GOT3 (cell line): Measurements from ENCODE around the gene VMO1.

Experiments
- DNase-seq: peaks from one replicate; lab custom pipeline; 2025; ENCODE audit warnings: mixed read lengths; lab: John Stamatoyannopoulos, UW

Gene VMO1

DNA sequence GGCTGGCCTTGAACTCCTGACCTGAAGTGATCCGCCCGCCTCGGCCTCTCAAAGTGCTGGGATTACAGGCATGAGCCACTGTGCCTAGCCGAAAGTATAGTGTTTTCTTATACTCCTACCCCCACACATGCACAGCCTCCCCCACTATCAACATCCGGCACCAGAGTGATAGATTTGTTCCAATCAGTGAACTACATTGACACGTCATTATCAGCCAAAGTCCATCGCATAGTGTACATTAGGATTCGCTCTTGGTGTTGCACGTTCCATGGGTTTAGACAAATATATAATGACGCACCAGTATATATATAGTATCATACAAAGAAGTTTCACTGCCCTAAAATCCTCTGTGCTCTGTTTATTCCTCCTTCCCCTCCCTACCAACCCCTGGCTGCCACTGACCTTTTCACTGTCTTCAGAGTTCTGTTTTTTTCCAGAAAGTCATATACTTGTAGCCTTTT lies 26.4 kb downstream of the VMO1 start:
- DNase-seq: no peak

DNA sequence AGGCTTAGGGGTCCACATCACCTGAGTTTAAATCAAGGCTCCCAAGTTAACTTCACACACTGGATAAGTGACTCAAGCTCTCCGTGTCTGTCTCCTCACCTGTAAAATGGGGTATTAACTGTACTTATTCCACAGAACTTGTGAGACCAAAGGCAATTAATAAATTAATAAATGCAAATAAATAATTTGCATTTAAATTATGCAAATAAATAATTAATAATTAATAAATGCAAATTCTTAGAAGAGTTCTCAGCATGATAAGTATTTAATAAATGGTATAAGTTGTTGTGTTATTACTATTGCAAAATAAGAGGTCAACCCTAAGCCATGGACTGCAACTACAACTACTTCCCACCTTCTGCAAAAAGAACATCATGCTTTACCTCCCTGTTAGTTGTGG lies 32.8 kb downstream of the VMO1 start:
- DNase-seq: no peak

DNA sequence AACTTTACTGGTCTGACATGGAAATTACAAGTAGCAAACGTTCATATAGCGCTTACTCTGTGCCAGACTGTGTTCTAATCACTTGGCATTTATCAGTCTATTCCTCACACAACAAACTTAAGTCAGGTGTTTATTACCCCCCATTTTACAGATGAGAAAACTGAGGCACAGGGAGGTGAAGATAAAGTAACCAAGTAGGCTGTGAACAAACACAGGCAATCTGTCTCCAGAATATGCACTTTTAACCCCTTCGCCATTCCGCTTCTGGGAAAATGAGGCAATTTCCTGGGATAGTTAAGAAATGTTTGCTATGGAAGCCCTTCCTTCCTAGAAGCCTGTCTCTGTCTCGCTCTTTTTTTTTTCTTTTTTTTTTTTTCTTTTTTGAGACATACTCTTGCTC lies 34.2 kb downstream of the VMO1 start:
- no peak for DNase-seq

DNA sequence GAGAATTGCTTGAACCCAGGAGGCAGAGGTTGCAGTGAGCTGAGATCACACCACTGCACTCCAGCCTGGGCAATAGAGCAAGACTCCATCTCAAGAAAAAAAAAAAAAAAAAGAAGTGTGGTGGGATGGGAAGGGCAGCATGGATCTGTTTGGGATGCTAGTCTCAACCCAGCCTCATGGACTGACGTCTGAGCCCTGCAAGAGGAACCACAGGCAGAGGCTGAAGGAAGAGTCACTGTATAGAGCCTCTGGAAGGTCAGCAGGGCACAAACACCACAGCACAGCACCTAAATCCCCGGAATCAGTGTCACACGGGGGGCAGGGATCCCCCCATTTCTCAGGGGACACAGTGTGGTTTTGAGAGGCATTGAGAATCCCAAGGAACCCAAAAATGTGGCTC lies 35.6 kb downstream of the VMO1 start:
- no peak for DNase-seq

DNA sequence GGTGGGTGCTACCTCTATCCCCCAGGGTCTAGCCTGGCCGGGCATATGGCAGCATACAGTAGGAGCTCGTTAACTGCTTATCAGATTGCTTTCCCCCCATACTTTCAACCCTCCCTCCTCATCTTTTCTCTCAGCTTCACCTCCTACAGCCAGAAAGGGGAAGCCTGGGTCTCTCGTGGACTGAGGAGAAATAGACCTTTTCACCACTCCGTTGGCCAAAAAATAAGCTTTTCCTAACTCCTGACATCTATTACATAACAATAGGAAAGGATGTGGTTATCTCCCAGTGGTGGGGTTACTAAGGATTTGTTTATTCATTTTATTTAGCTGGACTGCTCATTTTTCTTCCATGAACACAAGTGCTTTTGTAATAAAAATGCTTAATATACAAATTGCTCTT lies 37.5 kb downstream of the VMO1 start:
- no peak for DNase-seq

DNA sequence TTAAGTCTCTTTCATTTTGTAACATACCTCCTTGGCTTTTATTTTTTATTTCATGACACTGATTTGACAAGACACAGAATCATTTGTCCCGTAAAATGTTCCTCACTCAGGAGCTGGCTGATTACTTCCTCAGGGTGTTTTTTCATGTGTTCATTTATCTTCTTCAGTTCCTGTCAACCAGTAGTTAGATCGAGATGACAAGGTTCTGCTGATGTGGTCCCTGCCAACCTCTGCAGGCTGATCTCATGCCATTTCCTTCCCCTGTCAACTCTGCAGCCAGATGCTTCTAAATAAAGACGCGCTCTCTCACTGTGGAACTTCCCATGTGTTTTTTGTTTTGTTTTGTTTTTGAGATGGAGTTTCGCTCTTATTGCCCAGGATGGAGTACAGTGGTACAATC lies 38.3 kb downstream of the VMO1 start:
- DNase-seq: no peak

GRCh38 chr17:4744999-4745969 lies 40.9 kb downstream of the VMO1 start:
- no peak for DNase-seq

DNA sequence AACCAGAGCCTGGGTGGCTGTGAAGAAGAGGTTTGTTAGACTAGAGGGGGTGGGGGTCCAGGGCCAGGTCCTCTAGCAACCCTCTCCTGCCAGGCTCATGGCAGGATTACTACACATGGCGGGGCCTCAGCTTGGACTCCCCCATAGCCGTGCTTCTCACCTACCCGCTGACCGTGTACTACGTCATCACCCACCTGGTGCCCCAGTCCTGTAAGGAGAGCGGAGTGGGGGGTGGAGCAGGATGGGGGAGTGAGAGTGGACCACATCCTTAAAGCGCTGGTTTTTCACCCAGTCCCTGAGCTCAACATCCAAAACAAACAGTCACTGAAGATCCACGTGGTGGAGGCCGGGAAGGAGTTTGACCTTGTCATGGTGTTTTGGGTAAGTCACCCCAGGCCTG lies 42.3 kb downstream of the VMO1 start:
- DNase-seq: no peak

DNA sequence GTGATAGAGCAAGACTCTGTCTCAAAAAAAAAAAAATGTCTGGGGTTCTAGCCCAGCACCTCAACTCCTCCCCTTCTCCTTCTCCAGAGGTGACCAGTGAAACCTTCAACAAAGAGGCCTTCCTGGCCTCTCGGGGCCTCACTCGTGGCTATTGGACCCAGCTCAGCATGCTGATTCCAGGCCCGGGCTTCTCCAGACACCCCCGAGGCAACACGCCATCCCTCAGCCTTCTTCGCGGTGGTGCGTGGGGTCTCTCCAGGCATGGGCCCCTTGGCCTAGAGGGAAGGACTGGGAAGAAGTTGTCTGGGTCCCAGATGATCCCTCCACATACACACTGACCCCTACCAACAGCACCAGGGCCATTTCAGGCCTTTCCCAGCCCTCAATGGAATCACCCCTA lies 42.9 kb downstream of the VMO1 start:
- no peak for DNase-seq

- DNase-seq: no peak
Observed at GRCh38 chr17:4742629-4743028, 43.5 kb downstream of the VMO1 start.

DNA sequence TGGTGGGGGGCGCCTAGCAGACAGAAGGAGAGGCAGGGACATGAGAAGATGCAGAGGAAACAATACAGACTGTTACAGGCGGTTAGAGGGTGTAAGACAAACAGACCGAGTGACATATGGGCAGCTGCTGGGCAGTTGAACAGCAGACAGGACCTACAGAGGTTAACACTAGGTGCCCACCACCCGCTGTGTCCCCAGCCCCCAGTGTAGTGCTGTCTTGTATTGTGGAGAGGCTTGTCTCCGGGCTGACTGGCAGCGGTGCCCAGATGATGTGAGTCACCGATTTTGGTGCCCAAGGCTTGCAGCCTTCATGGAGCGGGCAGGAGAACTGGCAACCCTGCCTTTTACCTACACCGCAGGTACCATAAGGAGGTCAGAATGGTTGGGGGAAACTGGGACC lies 44.0 kb downstream of the VMO1 start:
- DNase-seq: no peak

DNA sequence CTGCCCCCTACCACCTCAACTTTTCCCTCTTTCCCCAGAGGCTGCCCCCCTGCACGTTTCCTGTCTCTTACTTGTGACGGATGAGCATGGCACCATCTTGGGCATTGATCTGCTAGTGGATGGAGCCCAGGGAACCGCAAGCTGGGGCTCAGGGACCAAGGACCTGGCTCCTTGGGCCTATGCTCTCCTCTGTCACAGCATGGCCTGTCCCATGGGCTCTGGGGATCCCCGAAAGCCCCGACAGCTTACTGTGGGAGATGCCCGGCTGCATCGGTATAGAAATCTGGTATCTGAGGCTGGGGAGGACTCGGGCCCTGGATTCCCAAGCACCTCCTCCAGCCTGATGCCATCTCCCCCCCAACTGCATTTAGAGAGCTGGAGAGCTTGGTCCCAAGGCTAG lies 44.6 kb downstream of the VMO1 start:
- no peak for DNase-seq

DNA sequence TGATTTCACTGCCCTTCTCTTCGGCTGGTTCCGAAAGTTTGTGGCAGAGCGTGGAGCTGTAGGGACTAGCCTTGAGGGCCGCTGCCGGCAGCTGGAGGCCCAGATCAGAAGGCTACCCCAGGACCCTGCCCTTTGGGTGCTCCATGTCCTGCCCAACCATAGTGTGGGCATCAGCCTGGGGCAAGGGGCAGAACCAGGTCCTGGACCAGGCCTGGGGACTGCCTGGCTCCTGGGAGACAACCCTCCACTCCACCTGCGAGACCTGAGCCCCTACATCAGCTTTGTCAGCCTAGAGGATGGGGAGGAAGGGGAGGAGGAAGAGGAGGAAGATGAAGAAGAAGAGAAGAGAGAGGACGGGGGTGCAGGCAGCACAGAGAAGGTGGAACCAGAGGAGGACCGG lies 45.6 kb downstream of the VMO1 start:
- no peak for DNase-seq

DNA sequence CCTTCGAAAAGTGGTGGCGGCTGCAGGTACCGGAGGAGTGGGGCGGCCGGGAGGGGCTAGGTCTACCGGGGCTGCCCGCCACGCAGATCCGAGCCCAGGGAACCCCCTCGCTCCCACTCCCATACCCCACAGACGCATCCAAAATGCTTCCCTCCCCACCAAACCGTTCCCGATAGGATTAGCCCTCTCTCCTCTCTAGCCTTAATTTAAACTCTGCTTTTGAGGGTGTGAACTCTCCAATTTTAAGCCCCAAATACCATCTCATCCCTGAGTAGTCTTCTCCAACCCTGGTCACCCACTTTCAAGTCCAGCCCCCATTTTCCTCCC lies 46.2 kb downstream of the VMO1 start:
- no peak for DNase-seq

GRCh38 chr17:4739122-4740024 lies 46.8 kb downstream of the VMO1 start, which contains the start of the genes CXCL16 and ZMYND15:
Gene CXCL16, minus strand, starts transcription at chr17:4739928. Its CDS starts 589 bp downstream, at chr17:4739339.
Gene ZMYND15, plus strand, starts transcription at chr17:4739833. Its CDS starts 716 bp downstream, at chr17:4740549.
- no peak for DNase-seq

DNA sequence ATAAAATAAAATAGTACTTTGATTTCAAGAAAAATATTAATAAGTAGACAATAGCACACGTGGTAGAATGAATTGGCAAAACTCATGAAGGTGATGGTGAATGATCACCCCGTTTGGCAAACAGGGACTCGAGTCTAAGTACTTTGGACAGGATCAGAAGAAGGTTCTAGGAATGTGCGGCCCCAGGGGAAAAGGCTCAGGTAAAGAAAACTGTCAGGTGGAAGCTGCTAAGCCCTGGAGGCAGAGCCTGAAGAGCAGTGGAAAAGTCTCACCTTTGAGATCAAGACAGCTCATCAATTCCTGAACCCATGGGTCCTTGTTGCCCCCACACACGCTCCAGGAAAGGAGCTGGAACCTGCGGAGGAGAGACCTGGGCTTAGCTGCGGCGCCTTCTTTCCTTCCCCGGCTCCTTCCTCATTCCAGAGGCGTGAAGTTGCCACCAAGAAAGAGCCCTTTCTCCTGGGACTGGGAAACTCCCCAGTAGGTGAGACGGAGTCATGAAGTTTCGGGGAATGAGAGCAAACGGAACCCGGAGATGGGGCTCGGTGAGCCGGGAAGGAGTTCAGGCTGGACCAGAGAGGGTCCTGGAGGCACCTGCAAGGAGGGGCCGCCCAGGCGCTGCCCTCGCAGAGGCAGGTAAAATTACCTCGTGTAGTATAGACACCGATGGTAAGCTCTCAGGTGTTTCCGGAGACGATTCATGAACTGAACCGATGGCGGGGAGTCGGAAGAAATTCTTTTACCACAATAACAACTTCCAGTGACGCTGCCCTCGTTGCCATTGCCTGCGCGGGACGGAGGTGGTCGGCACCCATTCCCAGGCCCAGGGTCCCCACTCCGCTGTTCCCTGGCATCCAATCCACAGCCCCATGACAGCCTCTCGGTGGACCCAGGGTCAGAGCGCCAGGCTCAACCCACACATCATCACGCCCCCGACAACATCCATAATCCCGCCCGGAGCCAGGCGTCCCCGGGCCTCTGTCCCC lies 47.7 kb downstream of the VMO1 start:
- no peak for DNase-seq

DNA sequence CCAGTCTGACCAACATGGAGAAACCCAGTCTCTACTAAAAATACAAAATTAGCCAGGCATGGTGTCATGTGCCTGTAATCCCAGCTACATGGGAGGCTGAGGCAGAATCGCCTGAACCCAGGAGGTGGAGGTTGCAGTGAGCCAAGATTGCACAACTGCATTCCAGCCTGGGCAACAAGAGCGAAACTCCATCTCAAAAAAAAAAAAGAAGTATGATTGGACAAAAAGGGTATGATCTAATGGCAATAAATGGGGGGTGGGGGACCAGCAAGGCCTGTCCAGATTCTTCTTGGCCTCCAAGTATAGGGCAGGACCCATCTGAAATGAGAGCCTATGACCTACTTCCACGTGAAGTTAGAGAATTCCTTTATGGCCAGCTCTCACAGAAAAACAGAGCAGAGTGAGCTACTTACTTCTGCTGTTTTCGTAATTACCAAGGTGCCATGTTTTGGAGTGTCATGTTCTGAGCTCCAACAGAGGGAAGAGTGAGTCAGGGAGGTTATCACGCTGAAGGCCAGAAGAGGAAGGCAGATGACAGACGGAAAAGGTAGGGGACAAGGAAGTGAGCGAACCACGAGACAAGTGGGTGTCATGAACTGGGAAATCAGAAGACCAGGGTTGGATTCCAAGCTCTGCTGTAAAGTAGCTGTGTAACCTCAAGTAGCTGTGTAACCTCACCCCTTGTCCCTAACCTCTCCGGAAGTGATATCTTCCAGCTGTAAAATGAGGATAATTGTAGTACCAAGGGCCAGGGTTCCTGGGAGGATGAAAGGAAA lies 50.1 kb downstream of the VMO1 start:
- DNase-seq: no peak
